Measurements from ENCODE around the gene MT1A.
"Not testable (repeated sequence)": the region's sequence is repeated elsewhere in the genome, so short reads cannot be mapped to it uniquely, and the experiment has no call there.

Gene MT1A

GRCh38 chr16:56610609-56611111, 27.8 kb upstream of the MT1A start:
- DNase-seq: no peak

GRCh38 chr16:56611281-56611833, 27.1 kb upstream of the MT1A start:
- DNase-seq: no peak

GRCh38 chr16:56613706-56614105, 24.8 kb upstream of the MT1A start:
- no peak for DNase-seq

- DNase-seq: no peak
These were observed 23.9 kb upstream of the MT1A start for GRCh38 chr16:56614549-56614991.

- DNase-seq: no peak
These were observed 23.1 kb upstream of the MT1A start for GRCh38 chr16:56615353-56615752.

GRCh38 chr16:56616608-56617211, 21.8 kb upstream of the MT1A start:
- DNase-seq: no peak

- peak; percentile 14 for DNase-seq
These were observed 21.0 kb upstream of the MT1A start for GRCh38 chr16:56617212-56618085.

- no peak for DNase-seq
These were observed 20.3 kb upstream of the MT1A start for GRCh38 chr16:56618138-56618537.

GRCh38 chr16:56620339-56620897, 18.0 kb upstream of the MT1A start:
- no peak for DNase-seq

- DNase-seq: not testable (repeated sequence)
These were observed 16.6 kb upstream of the MT1A start for GRCh38 chr16:56621665-56622445.

GRCh38 chr16:56623184-56623583, 15.3 kb upstream of the MT1A start:
- not testable (repeated sequence) for DNase-seq

- no peak for DNase-seq
These were observed 14.8 kb upstream of the MT1A start for GRCh38 chr16:56623637-56624036.

- DNase-seq: no peak
These were observed 13.1 kb upstream of the MT1A start, which contains the start of gene MT1E for GRCh38 chr16:56625140-56625942. MT1E (plus strand) TSS chr16:56625781; CDS start chr16:56625852, 71 bp downstream.

- DNase-seq: no peak
These were observed 12.4 kb upstream of the MT1A start for GRCh38 chr16:56625943-56626654.

GRCh38 chr16:56626685-56627084, 11.8 kb upstream of the MT1A start:
- DNase-seq: no peak

GRCh38 chr16:56628486-56629350, 9.7 kb upstream of the MT1A start:
- DNase-seq: no peak

- DNase-seq: no peak
These were observed 8.9 kb upstream of the MT1A start for GRCh38 chr16:56629531-56629930.

GRCh38 chr16:56630134-56630533, 8.3 kb upstream of the MT1A start:
- no peak for DNase-seq

GRCh38 chr16:56631197-56631596, 7.3 kb upstream of the MT1A start:
- DNase-seq: no peak

- DNase-seq: no peak
These were observed 6.7 kb upstream of the MT1A start for GRCh38 chr16:56631832-56632155.
